H9 (cell line): ENCODE data around the gene TIPIN. TPM values are rescaled to one million over a fixed set of nuclear protein-coding genes. Genes with fewer than 3 reads are reported as not detected.

Experiments used
- DNase-seq: peaks from one replicate; pipeline ENCODE4 v3.0.0-alpha.2; 2017
- H2AFZ ChIP-seq: one replicate; pipeline ENCODE4 v1.6.1; 2013; ENCODE audit warnings: mild to moderate bottlenecking, low read length, control low read depth, moderate library complexity
- H2AK5ac ChIP-seq: 2 replicates; pipeline ENCODE4 v1.6.1; 2013; ENCODE audit warnings: low read length, control low read depth, mixed read lengths; ENCODE audit not compliant: insufficient read length
- H2BK120ac ChIP-seq: one replicate; pipeline ENCODE4 v1.6.1; 2013; ENCODE audit warnings: low read depth, mild to moderate bottlenecking, low read length, control low read depth, inconsistent platforms; ENCODE audit not compliant: poor library complexity, severe bottlenecking
- H2BK12ac ChIP-seq: 2 replicates; pipeline ENCODE4 v1.6.1; 2013; ENCODE audit warnings: low read length, control low read depth, mixed read lengths, low read depth; ENCODE audit not compliant: insufficient read length
- H2BK15ac ChIP-seq: 2 replicates; pipeline ENCODE4 v1.6.1; 2013; ENCODE audit warnings: low read depth, low read length, control low read depth
- H2BK20ac ChIP-seq: one replicate; pipeline ENCODE4 v1.6.1; 2013; ENCODE audit warnings: low read depth, mild to moderate bottlenecking, low read length, control low read depth, inconsistent platforms; ENCODE audit not compliant: poor library complexity, severe bottlenecking
- H2BK5ac ChIP-seq: 2 replicates; pipeline ENCODE4 v1.6.1; 2013; ENCODE audit warnings: low read length, control low read depth, mixed read lengths; ENCODE audit not compliant: insufficient read length
- H3K14ac ChIP-seq: 2 replicates; pipeline ENCODE4 v1.6.1; 2013; ENCODE audit warnings: low read length, control low read depth; ENCODE audit not compliant: insufficient read depth
- H3K18ac ChIP-seq: 2 replicates; pipeline ENCODE4 v1.6.1; 2013; ENCODE audit warnings: low read depth, mild to moderate bottlenecking, mixed read lengths, low read length, control low read depth; ENCODE audit not compliant: insufficient read length
- H3K23ac ChIP-seq: 2 replicates; pipeline ENCODE4 v1.6.1; 2013; ENCODE audit warnings: low read length, control low read depth, mixed read lengths, low read depth; ENCODE audit not compliant: insufficient read length
- H3K23me2 ChIP-seq: 2 replicates; pipeline ENCODE4 v1.6.1; 2013; ENCODE audit warnings: low read depth, mild to moderate bottlenecking, mixed read lengths, low read length, control low read depth; ENCODE audit not compliant: insufficient read length, poor library complexity, severe bottlenecking
- H3K27ac ChIP-seq: 2 replicates; pipeline ENCODE4 v1.5.1; 2013; ENCODE audit warnings: low read length, control low read depth, mixed read lengths, low read depth; ENCODE audit not compliant: insufficient read length
- H3K27me3 ChIP-seq: 2 replicates; pipeline ENCODE4 v1.6.1; 2013; ENCODE audit warnings: low read length, control low read depth, inconsistent platforms; ENCODE audit not compliant: insufficient read depth
- H3K4ac ChIP-seq: 2 replicates; pipeline ENCODE4 v1.6.1; 2013; ENCODE audit warnings: low read depth, mild to moderate bottlenecking, control low read depth, inconsistent platforms, low read length, moderate library complexity
- H3K4me1 ChIP-seq: 2 replicates; pipeline ENCODE4 v1.6.1; 2013; ENCODE audit warnings: low read length, control low read depth, inconsistent platforms; ENCODE audit not compliant: insufficient read depth
- H3K4me2 ChIP-seq: 2 replicates; pipeline ENCODE4 v1.6.1; 2013; ENCODE audit warnings: low read length, control low read depth, mixed read lengths; ENCODE audit not compliant: insufficient read length, insufficient read depth
- H3K56ac ChIP-seq: 2 replicates; pipeline ENCODE4 v1.6.1; 2013; ENCODE audit warnings: low read depth, mild to moderate bottlenecking, mixed read lengths, low read length, control low read depth; ENCODE audit not compliant: insufficient read length
- H3K79me1 ChIP-seq: 2 replicates; pipeline ENCODE4 v1.6.1; 2013; ENCODE audit warnings: low read depth, mild to moderate bottlenecking, moderate library complexity, low read length, control low read depth, inconsistent platforms; ENCODE audit not compliant: insufficient read depth, poor library complexity, severe bottlenecking
- H3K79me2 ChIP-seq: 2 replicates; pipeline ENCODE4 v1.6.1; 2013; ENCODE audit warnings: low read length, control low read depth, inconsistent platforms; ENCODE audit not compliant: insufficient read depth
- H3K9ac ChIP-seq: 2 replicates; pipeline ENCODE4 v1.6.1; 2013; ENCODE audit warnings: low read length, control low read depth, mixed read lengths; ENCODE audit not compliant: insufficient read length; ENCODE audit errors: extremely low read depth
- H3K9me3 ChIP-seq: one replicate; pipeline ENCODE4 v1.6.1; 2013; ENCODE audit warnings: low read depth, low read length, inconsistent platforms; ENCODE audit not compliant: control insufficient read depth
- H3T11ph ChIP-seq: one replicate; pipeline ENCODE4 v1.6.1; 2013; ENCODE audit warnings: mild to moderate bottlenecking, low read length, control low read depth, inconsistent platforms
- H4K20me1 ChIP-seq: one replicate; pipeline ENCODE4 v1.6.1; 2013; ENCODE audit not compliant: control insufficient read depth, insufficient read length, insufficient read depth
- H4K5ac ChIP-seq: 2 replicates; pipeline ENCODE4 v1.6.1; 2013; ENCODE audit warnings: low read depth, mild to moderate bottlenecking, mixed read lengths, low read length, control low read depth; ENCODE audit not compliant: insufficient read length
- H4K8ac ChIP-seq: replicated peaks from 2 replicates; pipeline ENCODE4 v1.6.1; 2013; ENCODE audit warnings: low read length, control low read depth, mixed read lengths, low read depth; ENCODE audit not compliant: insufficient read length
- H4K91ac ChIP-seq: 2 replicates; pipeline ENCODE4 v1.6.1; 2013; ENCODE audit warnings: low read depth, mild to moderate bottlenecking, moderate library complexity, mixed read lengths, low read length, control low read depth; ENCODE audit not compliant: insufficient read length
- H3K27ac Mint-ChIP-seq, 3 experiments: 2 replicates in 2 of 3; 3 replicates in 1 of 3; pipeline ENCODE4 v1.8.0; 2020 to 2021; ENCODE audit warnings: mixed read lengths in 3 of 3, mild to moderate bottlenecking in 1 of 3, moderate library complexity in 1 of 3
- H3K27me3 Mint-ChIP-seq: 2 replicates; pipeline ENCODE4 v1.8.0; 2021; ENCODE audit warnings: low read depth, mild to moderate bottlenecking, moderate library complexity, mixed read lengths
- H3K36me3 Mint-ChIP-seq, 3 experiments: 2 replicates in 2 of 3; 3 replicates in 1 of 3; pipeline ENCODE4 v1.8.0; 2020 to 2021; ENCODE audit warnings: low read depth in 3 of 3, mixed read lengths in 3 of 3; ENCODE audit not compliant: insufficient read depth in 1 of 3
- H3K4me1 Mint-ChIP-seq, 2 experiments: 2 replicates each; pipeline ENCODE4 v1.8.0; 2020; ENCODE audit warnings: mixed read lengths in 2 of 2
- H3K4me3 Mint-ChIP-seq, 2 experiments: 2 replicates in 1 of 2; 3 replicates in 1 of 2; pipeline ENCODE4 v1.8.0; 2020 to 2021; ENCODE audit warnings: mild to moderate bottlenecking in 2 of 2, mixed read lengths in 2 of 2, moderate library complexity in 1 of 2
- H3K9me3 Mint-ChIP-seq, 2 experiments: 2 replicates in 1 of 2; 3 replicates in 1 of 2; pipeline ENCODE4 v1.8.0; 2020; ENCODE audit warnings: mild to moderate bottlenecking in 2 of 2, mixed read lengths in 2 of 2, moderate library complexity in 1 of 2
- CTCF ChIP-seq: fragments of 200-600 bp; sonication (generic); conservative IDR thresholded peaks from 3 replicates; pipeline ENCODE4 v1.8.0; 2021; ENCODE audit warnings: antibody characterized with exemption, mild to moderate bottlenecking
- WGBS: extraction: QIAGEN DNeasy Blood & Tissue Kit; methylation state at CpG from one replicate; pipeline ENCODE4 v1.1.7; 2013; ENCODE audit warnings: missing lambda C conversion rate, low lambda C conversion rate, mixed read lengths; ENCODE audit not compliant: insufficient read length; ENCODE audit errors: extremely low coverage; 5-methylcytosine and 5-hydroxymethylcytosine counted together
- total RNA-seq: library from RNA; stranded (reverse); gene quantifications from 2 replicates; pipeline ENCODE4 v1.2.1, GENCODE V29; 2021

Gene TIPIN
- total RNA-seq, 1 experiment from 2014 or later = 26.9 TPM

- Mint-ChIP-seq H3K27ac (peak overlapping the region; percentile 94 to 96 (median 95)), H3K27me3 (no peaks in the 10 kb centered on the region), H3K4me1 (peaks cover 62 to 78% of the 10 kb centered on the region in 2 experiments), H3K36me3 (peaks cover 0 to 4% (median 2%) of the 10 kb centered on the region in 3 experiments; a peak in 3 of 7 replicates), H3K4me3 (peak overlapping the region; percentile 31 to 36; a peak in 3 of 5 replicates), H3K9me3 (no peaks in the 10 kb centered on the region)
- Histone ChIP-seq H4K20me1 (no peaks in the 10 kb centered on the region), H4K5ac (no peak overlapping the region), H2BK5ac (no peak overlapping the region), H3K79me1 (peaks cover 3% of the 10 kb centered on the region), H2AFZ (no peak overlapping the region), H3K18ac (no peak overlapping the region), H3K4ac (no peak overlapping the region), H3K4me2 (peak overlapping the region; percentile 7), H3K9ac (no peak overlapping the region), H2BK20ac (no peak overlapping the region), H3T11ph (no peak overlapping the region), H2BK15ac (no peak overlapping the region), H2AK5ac (no peak overlapping the region), H3K4me1 (peaks cover 20% of the 10 kb centered on the region; the same call in 1 of the 2 replicates), H3K23ac (no peak overlapping the region), H3K14ac (no peak overlapping the region), H3K23me2 (no peaks in the 10 kb centered on the region), H3K9me3 (no peaks in the 10 kb centered on the region), H4K91ac (no peak overlapping the region), H2BK120ac (no peak overlapping the region), H2BK12ac (no peak overlapping the region), H3K79me2 (peaks cover 20% of the 10 kb centered on the region; the same call in 1 of the 2 replicates), H3K27me3 (no peaks in the 10 kb centered on the region), H4K8ac (no peak overlapping the region), H3K27ac (peak overlapping the region; percentile 81), H3K56ac (no peak overlapping the region)
- no CpG with 5 or more reads among the region's 7 CpGs for WGBS
- TF ChIP-seq CTCF = peak; percentile 63
- DNase-seq = peak; percentile 89
Measured at GRCh38 chr15:66404532-66404931, 48.0 kb upstream of the TIPIN start.
